ENCODE results near the gene NT5DC2.

GRCh38 chr3:52530918-52531826, 2.5 kb downstream of the NT5DC2 start:
- TF ChIP-seq CTCF (IDR thresholded peaks at IDR 0.05; ENCODE audit: low read depth, low read length) (no peak), EZH2phosphoT487 (IDR thresholded peaks at IDR 0.05; ENCODE audit: low read depth) (no peak)

Measured in OCI-LY3 (cell line).